Liver (tissue), 9 donors: ENCODE data around the gene SFXN5. TPM values are rescaled to one million over a fixed set of nuclear protein-coding genes. Genes with fewer than 3 reads are reported as not detected.
A peak's percentile ranks its signal among the peaks of the same experiment; 100 is the strongest.

Experiments used
- DNase-seq: peaks from one replicate; pipeline ENCODE4 v3.0.0-alpha.2; 2017; ENCODE audit warnings: low spot score
- H3K27ac ChIP-seq, 2 donors: one replicate each; pipeline ENCODE4 v1.7.0; 2013; ENCODE audit warnings: inconsistent platforms in 2 of 2, low read length in 2 of 2, control low read depth in 1 of 2, low read depth in 1 of 2, mild to moderate bottlenecking in 1 of 2
- H3K27me3 ChIP-seq, 4 donors: one replicate each; pipeline versions ENCODE4 v1.6.1 to v1.7.0; 2013; ENCODE audit warnings: low read length in 3 of 4, inconsistent platforms in 1 of 4, mild to moderate bottlenecking in 1 of 4, moderate library complexity in 1 of 4; ENCODE audit not compliant: control insufficient read depth in 4 of 4, insufficient read depth in 4 of 4
- H3K36me3 ChIP-seq, 4 donors: one replicate each; pipeline versions ENCODE4 v1.6.1 to v1.7.0; 2013; ENCODE audit warnings: low read length in 3 of 4, mild to moderate bottlenecking in 3 of 4, low read depth in 1 of 4, moderate library complexity in 1 of 4; ENCODE audit not compliant: control insufficient read depth in 4 of 4, insufficient read depth in 3 of 4
- H3K4me1 ChIP-seq, 4 donors: one replicate each; pipeline versions ENCODE4 v1.6.1 to v1.7.0; 2013; ENCODE audit warnings: low read length in 3 of 4, mild to moderate bottlenecking in 3 of 4, moderate library complexity in 1 of 4; ENCODE audit not compliant: control insufficient read depth in 4 of 4, insufficient read depth in 4 of 4
- H3K4me3 ChIP-seq, 3 donors: one replicate each; pipeline versions ENCODE4 v1.6.1 to v1.7.0; 2013; ENCODE audit warnings: low read length in 3 of 3, control low read depth in 1 of 3, low read depth in 1 of 3, mild to moderate bottlenecking in 1 of 3
- H3K9ac ChIP-seq, 2 donors: one replicate each; pipeline ENCODE4 v1.7.0; 2013; ENCODE audit warnings: low read length in 2 of 2, mild to moderate bottlenecking in 2 of 2, moderate library complexity in 2 of 2, control low read depth in 1 of 2, low read depth in 1 of 2
- H3K9me3 ChIP-seq, 4 donors: one replicate each; pipeline versions ENCODE4 v1.6.1 to v1.7.0; 2013; ENCODE audit warnings: low read length in 3 of 4; ENCODE audit not compliant: control insufficient read depth in 4 of 4
- FOXA1 ChIP-seq: IDR thresholded peaks from 2 replicates; pipeline ENCODE4 v1.6.1; 2016; ENCODE audit warnings: antibody characterized with exemption
- GABPA ChIP-seq, 2 donors: IDR thresholded peaks in 1 of 2; conservative IDR thresholded peaks in 1 of 2; 2 replicates each; pipeline ENCODE4 v1.6.1; 2016; ENCODE audit warnings: antibody characterized with exemption in 2 of 2, mild to moderate bottlenecking in 1 of 2, moderate library complexity in 1 of 2
- HNF4A ChIP-seq, 2 donors: conservative IDR thresholded peaks; 2 replicates each; pipeline ENCODE4 v1.6.1; 2016; ENCODE audit warnings: antibody characterized with exemption in 2 of 2, mild to moderate bottlenecking in 2 of 2
- HNF4G ChIP-seq: IDR thresholded peaks from 2 replicates; pipeline ENCODE4 v1.6.1; 2016; ENCODE audit warnings: antibody characterized with exemption
- JUND ChIP-seq, 2 donors: IDR thresholded peaks; 2 replicates each; pipeline ENCODE4 v1.6.1; 2016; ENCODE audit warnings: antibody characterized with exemption in 2 of 2
- RAD21 ChIP-seq, 2 donors: IDR thresholded peaks; 2 replicates each; pipeline ENCODE4 v1.6.1; 2016; ENCODE audit warnings: antibody characterized with exemption in 2 of 2, mild to moderate bottlenecking in 2 of 2
- RXRA ChIP-seq, 2 donors: IDR thresholded peaks; 2 replicates each; pipeline ENCODE4 v1.6.1; 2017 to 2018; ENCODE audit warnings: antibody characterized with exemption in 2 of 2, mild to moderate bottlenecking in 1 of 2
- TAF1 ChIP-seq: conservative IDR thresholded peaks from 2 replicates; pipeline ENCODE4 v1.6.1; 2016; ENCODE audit warnings: antibody characterized with exemption, mild to moderate bottlenecking
- YY1 ChIP-seq: IDR thresholded peaks from 2 replicates; pipeline ENCODE4 v1.6.1; 2016; ENCODE audit warnings: antibody characterized with exemption, mild to moderate bottlenecking
- WGBS: extraction: QIAGEN DNeasy Blood & Tissue Kit; methylation state at CpG from one replicate; pipeline ENCODE4 v1.1.7; 2013; 5-methylcytosine and 5-hydroxymethylcytosine counted together
- polyA plus RNA-seq, 2 donors: library from polyadenylated mRNA; stranded (reverse) in 1 of 2; unstranded in 1 of 2; fragments of 200-250 nt in 1 of 2; fragments of >200 nt in 1 of 2; fragmentation: Nextera tagmentation in 1 of 2; extraction: Ambion mirVana in 1 of 2; gene quantifications; one replicate each; pipeline versions ENCODE4 v1.2.1 to v1.2.3, GENCODE V29; 2013 to 2015
- total RNA-seq, 2 donors: library from RNA; depleted of rRNA; stranded (reverse); fragments of >200 nt; gene quantifications; one replicate each; pipeline ENCODE4 v1.2.3, GENCODE V29; 2014
- TF ChIP-seq, protein P1 (sequence below): IDR thresholded peaks from 2 replicates; pipeline ENCODE4 v1.6.1; 2016; ENCODE audit warnings: antibody characterized with exemption
- TF ChIP-seq, protein P2 (sequence below): fragments of 150-350 bp; IDR thresholded peaks from 2 replicates; pipeline ENCODE4 v1.5.1; 2017; ENCODE audit warnings: improper control_type of control experiment, low read depth, low read length; ENCODE audit not compliant: missing input control
- TF ChIP-seq, protein P3 (sequence below): IDR thresholded peaks from 2 replicates; pipeline ENCODE4 v1.6.1; 2016; ENCODE audit warnings: antibody characterized with exemption, mild to moderate bottlenecking
- TF ChIP-seq, protein P4 (sequence below): IDR thresholded peaks from 2 replicates; pipeline ENCODE4 v1.6.1; 2016; ENCODE audit warnings: antibody characterized with exemption
- donor health status: healthy.
- donor health status: healthy.
- donor health status: healthy.
- donor health status: healthy.
- donor health status: healthy.

The SFXN5 gene
- total and polyA plus RNA-seq, 4 donors: 23.3 to 58.2 (median 29.5) TPM

DNA sequence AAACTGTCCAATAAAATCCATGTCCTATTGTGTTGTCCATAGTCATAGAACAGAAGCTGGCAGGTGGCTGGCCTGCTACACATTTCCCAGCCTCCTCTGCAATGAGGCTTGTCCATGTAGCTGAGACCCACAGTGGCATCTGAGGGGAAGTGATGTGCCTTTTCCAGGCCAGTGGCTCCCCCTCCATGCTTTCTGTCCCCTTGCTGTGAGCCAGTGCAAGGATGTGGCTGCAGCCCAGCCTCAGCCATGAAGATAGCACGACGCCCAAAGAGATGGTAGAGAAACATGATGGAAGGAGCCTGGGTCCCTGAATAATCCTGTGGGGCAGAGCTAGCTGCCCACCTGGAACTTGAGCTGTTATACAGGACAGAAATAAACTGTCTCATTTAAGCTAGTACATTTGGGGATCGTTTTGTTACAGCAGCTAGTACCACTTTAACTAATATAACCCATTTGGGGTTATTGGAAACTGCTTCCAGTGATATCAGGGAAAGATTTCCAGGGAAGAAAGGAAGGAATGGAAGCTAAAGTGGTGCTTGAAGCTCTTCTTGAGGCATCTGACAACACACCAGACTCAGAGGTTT is 40.3 kb downstream of the SFXN5 start:
- Histone ChIP-seq H3K36me3 (peaks cover 0 to 4% (median 1%) of the 10 kb centered on the region in 4 donors), H3K4me3 (no peak overlapping the region), H3K9ac (peak overlapping the region; percentile 5 to 13), H3K27ac (peak overlapping the region; percentile 93 to 94), H3K4me1 (peaks cover 33 to 59% (median 46%) of the 10 kb centered on the region in 4 donors), H3K9me3 (no peaks in the 10 kb centered on the region), H3K27me3 (no peaks in the 10 kb centered on the region)
- 76% methylated on average over 3 of the region's 3 CpGs for WGBS
- DNase-seq: no peak
- TF ChIP-seq HNF4G: no peak

DNA sequence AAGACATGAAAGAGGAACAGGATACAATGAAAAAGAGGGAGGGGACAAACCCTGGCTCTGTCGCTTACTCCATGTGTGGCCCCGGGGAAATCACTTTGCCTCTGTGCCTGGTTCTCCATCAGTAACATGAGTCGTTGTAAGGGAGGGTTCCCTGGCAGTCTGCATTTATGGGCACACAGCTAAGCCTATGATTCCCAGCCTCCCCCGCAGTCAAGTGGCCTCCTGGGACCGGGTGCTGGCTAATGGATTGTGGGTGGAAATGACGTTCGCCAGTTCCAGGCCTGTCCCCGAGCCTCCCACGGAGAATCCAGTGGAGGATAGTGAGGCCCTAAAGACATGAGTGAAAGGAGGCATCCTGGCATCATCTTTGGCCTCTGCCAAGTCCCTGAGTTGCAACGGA is 42.7 kb downstream of the SFXN5 start:
- no peak overlapping the region for H3K4me3 ChIP-seq
- no peaks in the 10 kb centered on the region for H3K9me3 ChIP-seq
- no peak for DNase-seq
- WGBS: 90% methylated on average over 10 of the region's 10 CpGs
- H3K9ac ChIP-seq: no peak overlapping the region
- no peak for TF ChIP-seq GABPA (IDR thresholded peaks at IDR 0.05 in 1 of 2, conservative IDR thresholded peaks at IDR 0.05 in 1 of 2)
- H3K36me3 ChIP-seq: peaks cover 0 to 8% (median 1%) of the 10 kb centered on the region in 4 donors
- H3K27me3 ChIP-seq: no peaks in the 10 kb centered on the region
- H3K27ac ChIP-seq: no peak overlapping the region
- H3K4me1 ChIP-seq: peaks cover 19 to 39% (median 27%) of the 10 kb centered on the region in 4 donors

DNA sequence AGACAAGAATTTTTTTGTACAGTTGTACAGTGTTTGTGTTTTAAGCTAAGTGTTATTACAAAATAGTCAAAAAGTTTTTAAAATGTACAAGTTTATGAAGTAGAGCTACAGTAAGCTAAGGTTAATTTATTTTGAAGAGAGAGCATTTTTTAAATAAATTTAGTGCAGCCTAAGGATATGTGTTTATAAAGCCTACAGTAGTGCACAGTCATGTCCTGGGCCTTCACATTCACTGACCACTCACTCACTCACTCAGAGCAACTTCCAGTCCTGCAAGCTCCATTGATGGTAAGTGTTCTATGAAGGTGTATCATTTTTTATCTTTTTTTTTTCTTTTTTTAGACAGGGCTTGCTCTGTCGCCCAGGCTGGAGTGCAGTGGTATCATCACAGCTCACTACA is 44.2 kb downstream of the SFXN5 start:
- Histone ChIP-seq H3K9ac (no peak overlapping the region), H3K9me3 (no peaks in the 10 kb centered on the region), H3K4me3 (no peak overlapping the region), H3K27ac (no peak overlapping the region), H3K27me3 (no peaks in the 10 kb centered on the region), H3K36me3 (peaks cover 0 to 8% (median 2%) of the 10 kb centered on the region in 4 donors), H3K4me1 (peaks cover 10 to 37% (median 22%) of the 10 kb centered on the region in 4 donors)
- 98% methylated on average over 1 of the region's 1 CpG for WGBS
- no peak for DNase-seq
- TF ChIP-seq TAF1 (no peak), GABPA (IDR thresholded peaks at IDR 0.05 in 1 of 2, conservative IDR thresholded peaks at IDR 0.05 in 1 of 2) (no peak), FOXA1 (no peak), YY1 (no peak), RAD21 (IDR thresholded peaks at IDR 0.05) (no peak), JUND (IDR thresholded peaks at IDR 0.05) (no peak), RXRA (IDR thresholded peaks at IDR 0.05) (no peak), HNF4A (conservative IDR thresholded peaks at IDR 0.05) (no peak), HNF4G (no peak)
- TF ChIP-seq, protein P1, sequence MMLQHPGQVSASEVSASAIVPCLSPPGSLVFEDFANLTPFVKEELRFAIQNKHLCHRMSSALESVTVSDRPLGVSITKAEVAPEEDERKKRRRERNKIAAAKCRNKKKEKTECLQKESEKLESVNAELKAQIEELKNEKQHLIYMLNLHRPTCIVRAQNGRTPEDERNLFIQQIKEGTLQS: no peak
- TF ChIP-seq, protein P2, sequence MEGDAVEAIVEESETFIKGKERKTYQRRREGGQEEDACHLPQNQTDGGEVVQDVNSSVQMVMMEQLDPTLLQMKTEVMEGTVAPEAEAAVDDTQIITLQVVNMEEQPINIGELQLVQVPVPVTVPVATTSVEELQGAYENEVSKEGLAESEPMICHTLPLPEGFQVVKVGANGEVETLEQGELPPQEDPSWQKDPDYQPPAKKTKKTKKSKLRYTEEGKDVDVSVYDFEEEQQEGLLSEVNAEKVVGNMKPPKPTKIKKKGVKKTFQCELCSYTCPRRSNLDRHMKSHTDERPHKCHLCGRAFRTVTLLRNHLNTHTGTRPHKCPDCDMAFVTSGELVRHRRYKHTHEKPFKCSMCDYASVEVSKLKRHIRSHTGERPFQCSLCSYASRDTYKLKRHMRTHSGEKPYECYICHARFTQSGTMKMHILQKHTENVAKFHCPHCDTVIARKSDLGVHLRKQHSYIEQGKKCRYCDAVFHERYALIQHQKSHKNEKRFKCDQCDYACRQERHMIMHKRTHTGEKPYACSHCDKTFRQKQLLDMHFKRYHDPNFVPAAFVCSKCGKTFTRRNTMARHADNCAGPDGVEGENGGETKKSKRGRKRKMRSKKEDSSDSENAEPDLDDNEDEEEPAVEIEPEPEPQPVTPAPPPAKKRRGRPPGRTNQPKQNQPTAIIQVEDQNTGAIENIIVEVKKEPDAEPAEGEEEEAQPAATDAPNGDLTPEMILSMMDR: no peak
- TF ChIP-seq, protein P3, sequence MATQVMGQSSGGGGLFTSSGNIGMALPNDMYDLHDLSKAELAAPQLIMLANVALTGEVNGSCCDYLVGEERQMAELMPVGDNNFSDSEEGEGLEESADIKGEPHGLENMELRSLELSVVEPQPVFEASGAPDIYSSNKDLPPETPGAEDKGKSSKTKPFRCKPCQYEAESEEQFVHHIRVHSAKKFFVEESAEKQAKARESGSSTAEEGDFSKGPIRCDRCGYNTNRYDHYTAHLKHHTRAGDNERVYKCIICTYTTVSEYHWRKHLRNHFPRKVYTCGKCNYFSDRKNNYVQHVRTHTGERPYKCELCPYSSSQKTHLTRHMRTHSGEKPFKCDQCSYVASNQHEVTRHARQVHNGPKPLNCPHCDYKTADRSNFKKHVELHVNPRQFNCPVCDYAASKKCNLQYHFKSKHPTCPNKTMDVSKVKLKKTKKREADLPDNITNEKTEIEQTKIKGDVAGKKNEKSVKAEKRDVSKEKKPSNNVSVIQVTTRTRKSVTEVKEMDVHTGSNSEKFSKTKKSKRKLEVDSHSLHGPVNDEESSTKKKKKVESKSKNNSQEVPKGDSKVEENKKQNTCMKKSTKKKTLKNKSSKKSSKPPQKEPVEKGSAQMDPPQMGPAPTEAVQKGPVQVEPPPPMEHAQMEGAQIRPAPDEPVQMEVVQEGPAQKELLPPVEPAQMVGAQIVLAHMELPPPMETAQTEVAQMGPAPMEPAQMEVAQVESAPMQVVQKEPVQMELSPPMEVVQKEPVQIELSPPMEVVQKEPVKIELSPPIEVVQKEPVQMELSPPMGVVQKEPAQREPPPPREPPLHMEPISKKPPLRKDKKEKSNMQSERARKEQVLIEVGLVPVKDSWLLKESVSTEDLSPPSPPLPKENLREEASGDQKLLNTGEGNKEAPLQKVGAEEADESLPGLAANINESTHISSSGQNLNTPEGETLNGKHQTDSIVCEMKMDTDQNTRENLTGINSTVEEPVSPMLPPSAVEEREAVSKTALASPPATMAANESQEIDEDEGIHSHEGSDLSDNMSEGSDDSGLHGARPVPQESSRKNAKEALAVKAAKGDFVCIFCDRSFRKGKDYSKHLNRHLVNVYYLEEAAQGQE: no peak
- TF ChIP-seq, protein P4, sequence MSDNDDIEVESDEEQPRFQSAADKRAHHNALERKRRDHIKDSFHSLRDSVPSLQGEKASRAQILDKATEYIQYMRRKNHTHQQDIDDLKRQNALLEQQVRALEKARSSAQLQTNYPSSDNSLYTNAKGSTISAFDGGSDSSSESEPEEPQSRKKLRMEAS: no peak
